ENCODE data around the gene PDYN. TPM values are rescaled to one million over a fixed set of nuclear protein-coding genes. Genes with fewer than 3 reads are reported as not detected.
A peak's percentile ranks its signal among the peaks of the same experiment; 100 is the strongest.

The PDYN gene
- total RNA-seq, 1 donor from 2014 or later = not detected

DNA sequence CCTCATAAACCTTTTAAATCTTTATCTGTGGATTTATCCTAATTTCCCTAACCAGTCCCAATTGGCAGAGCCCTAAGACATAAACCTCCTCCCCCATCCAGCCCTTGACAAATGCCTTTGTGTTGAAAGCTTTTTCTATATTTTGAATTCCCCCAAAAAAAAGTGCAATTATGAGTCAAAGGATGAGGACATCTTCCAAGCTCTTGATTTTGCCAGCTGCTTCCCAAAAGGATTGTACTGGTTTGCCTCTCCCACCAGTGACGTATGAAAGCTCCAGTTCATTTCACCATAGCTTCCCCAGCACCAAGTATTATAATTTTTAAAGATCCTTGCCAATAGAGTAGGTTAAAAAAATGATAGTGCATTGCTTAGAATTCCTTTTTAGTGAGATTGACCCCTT is 59.7 kb downstream of the PDYN start:
- Mint-ChIP-seq H3K4me1 (ENCODE audit: low read depth) (peaks cover 21% of the 10 kb centered on the region), H3K27ac (ENCODE audit: unreplicated experiment) (peak overlapping the region; percentile 62), H3K4me3 (ENCODE audit: unreplicated experiment) (no peak overlapping the region), H3K36me3 (ENCODE audit: low read depth) (peaks cover 7% of the 10 kb centered on the region), H3K27me3 (ENCODE audit: low read depth) (no peaks in the 10 kb centered on the region), H3K9me3 (ENCODE audit: low read depth) (no peaks in the 10 kb centered on the region)
- no peak for DNase-seq (ENCODE audit: low spot score)
- TF ChIP-seq, protein P1, sequence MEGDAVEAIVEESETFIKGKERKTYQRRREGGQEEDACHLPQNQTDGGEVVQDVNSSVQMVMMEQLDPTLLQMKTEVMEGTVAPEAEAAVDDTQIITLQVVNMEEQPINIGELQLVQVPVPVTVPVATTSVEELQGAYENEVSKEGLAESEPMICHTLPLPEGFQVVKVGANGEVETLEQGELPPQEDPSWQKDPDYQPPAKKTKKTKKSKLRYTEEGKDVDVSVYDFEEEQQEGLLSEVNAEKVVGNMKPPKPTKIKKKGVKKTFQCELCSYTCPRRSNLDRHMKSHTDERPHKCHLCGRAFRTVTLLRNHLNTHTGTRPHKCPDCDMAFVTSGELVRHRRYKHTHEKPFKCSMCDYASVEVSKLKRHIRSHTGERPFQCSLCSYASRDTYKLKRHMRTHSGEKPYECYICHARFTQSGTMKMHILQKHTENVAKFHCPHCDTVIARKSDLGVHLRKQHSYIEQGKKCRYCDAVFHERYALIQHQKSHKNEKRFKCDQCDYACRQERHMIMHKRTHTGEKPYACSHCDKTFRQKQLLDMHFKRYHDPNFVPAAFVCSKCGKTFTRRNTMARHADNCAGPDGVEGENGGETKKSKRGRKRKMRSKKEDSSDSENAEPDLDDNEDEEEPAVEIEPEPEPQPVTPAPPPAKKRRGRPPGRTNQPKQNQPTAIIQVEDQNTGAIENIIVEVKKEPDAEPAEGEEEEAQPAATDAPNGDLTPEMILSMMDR (IDR thresholded peaks at IDR 0.05) = no peak

DNA sequence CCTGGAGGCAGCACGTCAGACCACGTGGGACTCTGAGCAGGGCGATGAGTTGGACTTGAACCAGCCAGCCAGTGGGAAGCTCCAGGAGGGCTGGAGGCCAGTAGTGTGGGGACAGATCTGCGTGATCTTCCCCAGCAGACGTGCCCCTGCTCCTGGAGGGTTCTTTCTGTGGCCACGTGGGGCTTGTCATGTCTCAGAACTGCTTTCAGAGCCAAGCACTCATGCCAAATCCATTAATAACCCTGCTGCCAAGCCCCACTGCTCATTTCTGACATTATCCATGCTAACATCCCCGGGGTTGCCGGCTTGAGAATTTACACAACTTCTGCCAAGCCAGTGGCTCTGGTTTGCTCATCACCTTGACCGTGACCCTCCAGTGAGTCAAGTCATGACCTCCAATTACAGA is 60.4 kb downstream of the PDYN start:
- peaks cover 11% of the 10 kb centered on the region for H3K36me3 Mint-ChIP-seq (ENCODE audit: low read depth)
- TF ChIP-seq, protein P1 (IDR thresholded peaks at IDR 0.05) = no peak
- no peaks in the 10 kb centered on the region for H3K27me3 Mint-ChIP-seq (ENCODE audit: low read depth)
- H3K27ac Mint-ChIP-seq (ENCODE audit: unreplicated experiment) = no peak overlapping the region
- no peaks in the 10 kb centered on the region for H3K9me3 Mint-ChIP-seq (ENCODE audit: low read depth)
- H3K4me1 Mint-ChIP-seq (ENCODE audit: low read depth) = peaks cover 21% of the 10 kb centered on the region
- H3K4me3 Mint-ChIP-seq (ENCODE audit: unreplicated experiment) = no peak overlapping the region
- DNase-seq (ENCODE audit: low spot score) = no peak

DNA sequence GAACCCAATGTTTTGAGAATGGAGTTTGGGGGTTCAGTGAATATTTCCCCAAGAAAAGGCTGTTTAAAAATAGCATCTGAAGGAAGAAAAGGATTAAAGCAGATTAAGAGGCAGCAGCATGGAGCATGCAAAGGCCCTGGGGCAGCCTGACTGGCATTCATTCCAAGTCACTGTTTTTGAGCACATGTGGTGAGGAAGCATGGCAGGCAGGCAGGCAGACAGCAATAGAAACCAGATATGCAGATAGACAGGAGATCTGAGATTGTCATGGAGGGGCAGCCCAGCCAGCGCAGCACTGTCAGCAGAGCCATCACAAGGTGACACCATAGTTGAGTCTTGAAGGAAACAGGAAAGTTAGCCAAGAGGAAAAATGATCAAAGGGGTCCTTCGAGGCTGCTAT is 60.9 kb downstream of the PDYN start:
- no peak for DNase-seq (ENCODE audit: low spot score)
- Mint-ChIP-seq H3K27me3 (ENCODE audit: low read depth) (no peaks in the 10 kb centered on the region), H3K36me3 (ENCODE audit: low read depth) (peaks cover 13% of the 10 kb centered on the region), H3K27ac (ENCODE audit: unreplicated experiment) (no peak overlapping the region), H3K4me1 (ENCODE audit: low read depth) (peaks cover 21% of the 10 kb centered on the region), H3K4me3 (ENCODE audit: unreplicated experiment) (no peak overlapping the region), H3K9me3 (ENCODE audit: low read depth) (no peaks in the 10 kb centered on the region)
- TF ChIP-seq, protein P1 (IDR thresholded peaks at IDR 0.05) = no peak

DNA sequence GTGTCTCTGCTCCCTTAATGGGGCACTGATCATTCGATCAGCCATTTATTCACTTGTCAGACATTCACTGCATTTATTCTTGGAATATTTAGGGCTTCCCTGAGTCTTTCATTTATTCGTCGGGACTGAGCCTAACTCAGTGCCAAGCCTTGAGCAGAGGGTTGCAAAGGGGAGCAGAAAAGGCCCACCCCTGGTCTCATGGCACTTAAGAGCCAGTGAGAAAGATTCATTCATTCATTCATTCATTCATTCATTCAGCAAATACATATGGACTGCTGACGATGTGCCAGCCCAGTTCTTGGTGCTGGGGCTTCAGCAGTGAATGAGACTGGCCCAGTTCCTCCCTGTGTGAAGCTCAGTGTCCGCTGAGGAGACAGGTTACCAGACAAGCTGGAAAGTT is 62.0 kb downstream of the PDYN start:
- no peak overlapping the region for H3K27ac Mint-ChIP-seq (ENCODE audit: unreplicated experiment)
- H3K4me1 Mint-ChIP-seq (ENCODE audit: low read depth) = peaks cover 21% of the 10 kb centered on the region
- no peaks in the 10 kb centered on the region for H3K27me3 Mint-ChIP-seq (ENCODE audit: low read depth)
- H3K36me3 Mint-ChIP-seq (ENCODE audit: low read depth) = peaks cover 9% of the 10 kb centered on the region
- no peak for DNase-seq (ENCODE audit: low spot score)
- TF ChIP-seq, protein P1 (IDR thresholded peaks at IDR 0.05) = no peak
- H3K9me3 Mint-ChIP-seq (ENCODE audit: low read depth) = no peaks in the 10 kb centered on the region
- H3K4me3 Mint-ChIP-seq (ENCODE audit: unreplicated experiment) = no peak overlapping the region

DNA sequence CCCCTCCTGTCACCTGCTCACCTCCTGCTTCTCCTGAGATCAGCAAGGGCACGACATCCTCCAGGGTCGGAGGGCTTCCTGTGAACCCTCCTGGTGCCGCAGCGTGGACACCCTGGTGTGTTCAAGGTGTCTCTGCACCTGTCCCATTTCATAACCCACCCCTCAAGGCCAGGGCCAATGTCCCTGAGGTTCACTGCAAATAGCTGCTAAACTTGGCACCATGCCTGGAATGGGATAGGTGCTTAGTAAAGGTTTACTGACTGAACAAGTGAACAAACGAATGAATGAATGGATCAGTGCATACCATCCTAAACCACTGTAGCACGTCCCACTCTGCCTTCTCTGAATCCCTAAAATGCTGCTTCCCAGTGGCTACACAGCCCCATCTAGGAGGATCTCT is 63.7 kb downstream of the PDYN start:
- DNase-seq (ENCODE audit: low spot score) = no peak
- Mint-ChIP-seq H3K27me3 (ENCODE audit: low read depth) (no peaks in the 10 kb centered on the region), H3K4me1 (ENCODE audit: low read depth) (peaks cover 21% of the 10 kb centered on the region), H3K9me3 (ENCODE audit: low read depth) (no peaks in the 10 kb centered on the region), H3K27ac (ENCODE audit: unreplicated experiment) (no peak overlapping the region), H3K36me3 (ENCODE audit: low read depth) (peaks cover 8% of the 10 kb centered on the region), H3K4me3 (ENCODE audit: unreplicated experiment) (no peak overlapping the region)
- TF ChIP-seq, protein P1 (IDR thresholded peaks at IDR 0.05) = no peak

All from chondrocyte (in vitro differentiated cells).